H1 (cell line): ENCODE measurements around the gene E2F3. TPM values are rescaled to one million over a fixed set of nuclear protein-coding genes. Genes with fewer than 3 reads are reported as not detected.

Experiments
- CTCF ChIA-PET: fragments of 300-600 bp; sonication (Branson Sonifier 250); formaldehyde crosslinking; loops from one replicate; lab custom pipeline; 2021; ENCODE audit not compliant: partially characterized antibody; lab: Charles Lee
- POLR2A ChIA-PET: fragments of 300-600 bp; sonication (Branson Sonifier 250); formaldehyde crosslinking; loops from one replicate; lab custom pipeline; 2021; ENCODE audit warnings: inconsistent platforms; ENCODE audit not compliant: partially characterized antibody; lab: Charles Lee
- DNase-seq, 2 experiments: peaks; one replicate each; pipeline versions ENCODE4 v3.0.0 to v3.0.0-alpha.2; 2010 to 2022; ENCODE audit warnings: low spot score in 2 of 2, low read depth in 1 of 2, mixed read lengths in 1 of 2
- FAIRE-seq: peaks from 2 replicates; lab custom pipeline; 2011; peaks lifted over from hg19 to GRCh38; lab: Jason Lieb, UNC
- H2AFZ ChIP-seq: 2 replicates; pipeline ENCODE4 v1.8.1; 2012; ENCODE audit warnings: low read length, inconsistent platforms
- H2AK5ac ChIP-seq: 2 replicates; pipeline ENCODE4 v1.6.1; 2013; ENCODE audit warnings: low read depth, low read length
- H2BK120ac ChIP-seq: replicated peaks from 2 replicates; pipeline ENCODE3; 2013; ENCODE audit warnings: low read depth, low read length, inconsistent platforms
- H2BK12ac ChIP-seq: 2 replicates; pipeline ENCODE4 v1.6.1; 2013; ENCODE audit warnings: low read depth, low read length
- H2BK15ac ChIP-seq: 2 replicates; pipeline ENCODE4 v1.6.1; 2013; ENCODE audit warnings: low read length
- H2BK20ac ChIP-seq: 2 replicates; pipeline ENCODE4 v1.6.1; 2013; ENCODE audit warnings: low read length
- H2BK5ac ChIP-seq: 2 replicates; pipeline ENCODE4 v1.6.1; 2013; ENCODE audit warnings: low read depth, low read length
- H3K14ac ChIP-seq: 2 replicates; pipeline ENCODE4 v1.6.1; 2013; ENCODE audit warnings: inconsistent platforms; ENCODE audit not compliant: insufficient read length
- H3K18ac ChIP-seq: 2 replicates; pipeline ENCODE4 v1.6.1; 2013; ENCODE audit warnings: low read length; ENCODE audit errors: extremely low read depth
- H3K23ac ChIP-seq: 2 replicates; pipeline ENCODE4 v1.6.1; 2013; ENCODE audit warnings: inconsistent platforms; ENCODE audit not compliant: insufficient read length
- H3K23me2 ChIP-seq: 2 replicates; pipeline ENCODE4 v1.6.1; 2013; ENCODE audit warnings: low read depth, low read length
- H3K27ac ChIP-seq: 2 replicates; pipeline ENCODE4 v1.6.1; 2011; ENCODE audit warnings: low read depth, low read length, inconsistent platforms
- H3K27me3 ChIP-seq, 4 experiments: replicated peaks in 1 of 4; 1 replicate in 1 of 4; 2 replicates in 3 of 4; pipeline versions ENCODE4 v1.6.1 to v1.8.1; 2011 to 2013; ENCODE audit warnings: low read length in 3 of 4, mild to moderate bottlenecking in 3 of 4, inconsistent platforms in 2 of 4, mixed read lengths in 2 of 4, moderate library complexity in 1 of 4; ENCODE audit not compliant: control insufficient read depth in 3 of 4, insufficient read depth in 3 of 4; ENCODE audit errors: extremely low read depth in 1 of 4
- H3K36me3 ChIP-seq, 4 experiments: 2 replicates each; pipeline versions ENCODE4 v1.6.1 to v1.8.1; 2011 to 2013; ENCODE audit warnings: mild to moderate bottlenecking in 4 of 4, low read length in 3 of 4, moderate library complexity in 2 of 4, control low read depth in 1 of 4, inconsistent platforms in 1 of 4; ENCODE audit not compliant: insufficient read depth in 4 of 4, control insufficient read depth in 2 of 4
- H3K4ac ChIP-seq: replicated peaks from 2 replicates; pipeline ENCODE3; 2013; ENCODE audit warnings: low read length, low read depth, mixed read lengths, inconsistent platforms; ENCODE audit not compliant: insufficient read length
- H3K4me1 ChIP-seq, 4 experiments: replicated peaks in 1 of 4; 1 replicate in 1 of 4; 2 replicates in 3 of 4; pipeline versions ENCODE4 v1.6.1 to v1.8.1; 2011 to 2013; ENCODE audit warnings: low read length in 3 of 4, inconsistent platforms in 2 of 4, mixed read lengths in 1 of 4; ENCODE audit not compliant: insufficient read depth in 4 of 4, control insufficient read depth in 3 of 4
- H3K4me2 ChIP-seq, 2 experiments: 2 replicates each; pipeline versions ENCODE4 v1.6.1 to v1.8.1; 2011 to 2013; ENCODE audit warnings: low read depth in 2 of 2, low read length in 2 of 2, control low read depth in 1 of 2, inconsistent platforms in 1 of 2, mild to moderate bottlenecking in 1 of 2; ENCODE audit not compliant: insufficient read depth in 1 of 2
- H3K4me3 ChIP-seq, 4 experiments: fragments of 200-600, 300-600 bp in 1 of 4; sonication (generic), shearing (Covaris generic), sonication (Bioruptor Twin) in 1 of 4; 2 replicates each; pipeline versions ENCODE4 v1.5.1 to v1.8.1; 2011 to 2016; ENCODE audit warnings: low read length in 4 of 4, low read depth in 3 of 4, control low read depth in 2 of 4, inconsistent platforms in 2 of 4, mild to moderate bottlenecking in 2 of 4, mixed read lengths in 1 of 4, moderate library complexity in 1 of 4; ENCODE audit not compliant: insufficient read depth in 2 of 4; ENCODE audit errors: extremely low read depth in 1 of 4
- H3K56ac ChIP-seq: replicated peaks from 2 replicates; pipeline ENCODE3; 2013; ENCODE audit warnings: low read depth, mild to moderate bottlenecking, mixed read lengths, low read length, inconsistent platforms; ENCODE audit not compliant: insufficient read length
- H3K79me1 ChIP-seq: 2 replicates; pipeline ENCODE4 v1.6.1; 2013; ENCODE audit warnings: low read depth, low read length, control low read depth
- H3K79me2 ChIP-seq, 2 experiments: 2 replicates each; pipeline versions ENCODE4 v1.6.1 to v1.8.1; 2012 to 2013; ENCODE audit warnings: low read length in 2 of 2, mild to moderate bottlenecking in 2 of 2, inconsistent platforms in 1 of 2; ENCODE audit not compliant: insufficient read depth in 2 of 2, control insufficient read depth in 1 of 2
- H3K9ac ChIP-seq, 4 experiments: replicated peaks in 1 of 4; 1 replicate in 1 of 4; 2 replicates in 3 of 4; pipeline versions ENCODE4 v1.6.1 to v1.8.1; 2011 to 2013; ENCODE audit warnings: low read depth in 3 of 4, low read length in 3 of 4, control low read depth in 2 of 4, mild to moderate bottlenecking in 2 of 4, moderate library complexity in 2 of 4, inconsistent platforms in 1 of 4; ENCODE audit errors: extremely low read depth in 1 of 4
- H3K9me3 ChIP-seq, 2 experiments: 2 replicates each; pipeline versions ENCODE4 v1.6.1 to v1.8.1; 2012 to 2013; ENCODE audit warnings: mild to moderate bottlenecking in 2 of 2, moderate library complexity in 2 of 2, control low read depth in 1 of 2, inconsistent platforms in 1 of 2, low read depth in 1 of 2, low read length in 1 of 2, mixed read lengths in 1 of 2; ENCODE audit not compliant: insufficient read depth in 2 of 2
- H4K20me1 ChIP-seq, 2 experiments: replicated peaks in 1 of 2; 2 replicates each; pipeline versions ENCODE3 to v1.8.1; 2011 to 2013; ENCODE audit warnings: inconsistent platforms in 2 of 2, low read length in 2 of 2, mild to moderate bottlenecking in 1 of 2; ENCODE audit not compliant: insufficient read depth in 2 of 2, control insufficient read depth in 1 of 2
- H4K5ac ChIP-seq: 2 replicates; pipeline ENCODE4 v1.6.1; 2013; ENCODE audit warnings: low read length, low read depth, mixed read lengths, inconsistent platforms; ENCODE audit not compliant: insufficient read length
- H4K8ac ChIP-seq: 2 replicates; pipeline ENCODE4 v1.8.0; 2013; ENCODE audit warnings: mild to moderate bottlenecking, moderate library complexity, low read length, inconsistent platforms; ENCODE audit not compliant: insufficient read depth; ENCODE audit errors: extremely low read depth
- H4K91ac ChIP-seq: replicated peaks from 2 replicates; pipeline ENCODE3; 2013; ENCODE audit warnings: low read length, mixed read lengths, inconsistent platforms; ENCODE audit not compliant: insufficient read length
- CBX5 ChIP-seq: fragments of 300-800, 300-1000 bp; sonication (generic); IDR thresholded peaks from 2 replicates; pipeline ENCODE4 v1.7.1; 2016; ENCODE audit warnings: antibody characterized with exemption, low read length, low read depth
- FOSL1 ChIP-seq: IDR thresholded peaks from 2 replicates; pipeline ENCODE4 v1.6.1; 2011; ENCODE audit warnings: mild to moderate bottlenecking, low read depth, low read length, moderate library complexity; ENCODE audit not compliant: insufficient read depth
- RNF2 ChIP-seq: fragments of 200-900, 300-1000 bp; sonication (generic); IDR thresholded peaks from 2 replicates; pipeline ENCODE4 v1.7.1; 2016; ENCODE audit warnings: borderline replicate concordance, low read depth, mild to moderate bottlenecking, antibody characterized with exemption, low read length; ENCODE audit not compliant: poor library complexity, severe bottlenecking; ENCODE audit errors: missing control alignments
- WGBS, 2 experiments: shearing (Covaris generic) in 1 of 2; methylation state at CpG; one replicate each; pipeline versions ENCODE4 v1.1.6 to v1.1.7; 2013 to 2015; ENCODE audit warnings: low lambda C conversion rate in 2 of 2, mixed read lengths in 2 of 2, inconsistent platforms in 1 of 2, low coverage in 1 of 2, missing lambda C conversion rate in 1 of 2; ENCODE audit not compliant: insufficient replicate concordance in 2 of 2, insufficient coverage in 1 of 2, insufficient read length in 1 of 2; ENCODE audit errors: extremely low coverage in 1 of 2, missing lambda C conversion rate in 1 of 2; 5-methylcytosine and 5-hydroxymethylcytosine counted together
- polyA plus RNA-seq, 7 experiments: library from polyadenylated mRNA; depleted of rRNA in 3 of 7; stranded (reverse) in 5 of 7; unstranded in 2 of 7; fragments of >200 nt in 5 of 7; fragments of 200-250 nt in 2 of 7; gene quantifications; 1 replicate in 5 of 7; 2 replicates in 1 of 7; 4 replicates in 1 of 7; pipeline versions ENCODE4 v1.2.1 to v1.2.3, GENCODE V29; 2011 to 2013; ENCODE audit warnings: missing spikeins in 2 of 7, mixed read lengths in 2 of 7
- total RNA-seq: library from RNA; stranded (reverse); fragmentation: NEBNext Ultra II Directional; extraction: Animal tissue kit (Norgen Biotek cat#: 25700); gene quantifications from 2 replicates; pipeline ENCODE4 v1.2.1, GENCODE V29; 2021

Gene E2F3
- total and polyA plus RNA-seq, 2 of the 8 experiments (the other 6 are each of a cell fraction or from before 2014, with no cell fraction given): 14.9 to 42.2 TPM

- Histone ChIP-seq H4K5ac (no peak overlapping the region), H3K56ac (no peak overlapping the region), H3K79me1 (no peaks in the 10 kb centered on the region), H3K27ac (no peak overlapping the region), H3K4me2 (no peak overlapping the region), H4K20me1 (no peaks in the 10 kb centered on the region), H3K4ac (no peak overlapping the region), H3K79me2 (no peaks in the 10 kb centered on the region), H3K9ac (no peak overlapping the region), H2BK15ac (no peak overlapping the region), H4K8ac (no peak overlapping the region), H3K36me3 (no peaks in the 10 kb centered on the region), H2BK12ac (no peak overlapping the region), H3K18ac (no peak overlapping the region), H3K23me2 (no peaks in the 10 kb centered on the region), H3K4me3 (no peak overlapping the region), H3K23ac (no peak overlapping the region), H3K27me3 (no peaks in the 10 kb centered on the region; a peak in 1 of 7 replicates), H3K9me3 (no peaks in the 10 kb centered on the region), H2BK20ac (no peak overlapping the region), H4K91ac (no peak overlapping the region), H2AK5ac (no peak overlapping the region), H2BK5ac (no peak overlapping the region), H2AFZ (no peak overlapping the region), H3K4me1 (no peaks in the 10 kb centered on the region), H3K14ac (no peak overlapping the region), H2BK120ac (no peak overlapping the region)
- POLR2A ChIA-PET: no interaction called here
- TF ChIP-seq RNF2: no peak
- TF ChIP-seq FOSL1: no peak
- no peak for TF ChIP-seq CBX5
- DNase-seq (no peak), FAIRE-seq (no peak)
- 95% methylated on average over 2 of the region's 2 CpGs; no CpG with 5 or more reads in 1 of the 2 experiments for WGBS, 2 experiments
- CTCF ChIA-PET: interaction anchor here (1.2 to 1.5 kb wide), 3 partner anchors 17 to 80 kb away, joined by 3 read pairs; no protein-coding TSS in a partner anchor
These were observed 31.3 kb upstream of the E2F3 start for GRCh38 chr6:20370393-20370792.
